GM21360 (cell line): ENCODE data around the gene IRF2.

Source experiments
- ATAC-seq: cut with Tn5 transposase; IDR thresholded peaks from one replicate; pipeline ENCODE4 v1.9.1; 2021; ENCODE audit warnings: mild to moderate bottlenecking, moderate library complexity; ENCODE audit not compliant: unreplicated experiment

IRF2 gene

GRCh38 chr4:184475096-184475461, 729 bp upstream of the IRF2 start:
- peak; percentile 8 for ATAC-seq

- peak; percentile 0 for ATAC-seq
These were observed 669 bp downstream of the IRF2 start for GRCh38 chr4:184473499-184474262.

GRCh38 chr4:184472614-184473498, 1.5 kb downstream of the IRF2 start:
- peak; percentile 24 for ATAC-seq

GRCh38 chr4:184471881-184472613, 2.3 kb downstream of the IRF2 start:
- no peak for ATAC-seq

- no peak for ATAC-seq
These were observed 3.6 kb downstream of the IRF2 start for GRCh38 chr4:184470785-184471110.

GRCh38 chr4:184466634-184467033, 7.7 kb downstream of the IRF2 start:
- no peak for ATAC-seq

- no peak for ATAC-seq
These were observed 9.4 kb downstream of the IRF2 start for GRCh38 chr4:184464759-184465454.

GRCh38 chr4:184463856-184464255, 10.5 kb downstream of the IRF2 start:
- no peak for ATAC-seq

- no peak for ATAC-seq
These were observed 11.2 kb downstream of the IRF2 start for GRCh38 chr4:184463158-184463557.

- ATAC-seq, result no peak
These were observed 11.6 kb downstream of the IRF2 start for GRCh38 chr4:184462724-184463123.

- no peak for ATAC-seq
These were observed 12.5 kb downstream of the IRF2 start for GRCh38 chr4:184461711-184462441.

- no peak for ATAC-seq
These were observed 13.7 kb downstream of the IRF2 start for GRCh38 chr4:184460499-184461285.

- no peak for ATAC-seq
These were observed 14.9 kb downstream of the IRF2 start for GRCh38 chr4:184459413-184459812.

- ATAC-seq, result no peak
These were observed 16.7 kb downstream of the IRF2 start for GRCh38 chr4:184457535-184458249.

GRCh38 chr4:184456337-184456736, 18.0 kb downstream of the IRF2 start:
- no peak for ATAC-seq

- ATAC-seq, result no peak
These were observed 19.1 kb downstream of the IRF2 start for GRCh38 chr4:184455299-184455698.

- ATAC-seq, result peak; percentile 48
These were observed 20.8 kb downstream of the IRF2 start for GRCh38 chr4:184453365-184454160.

GRCh38 chr4:184452740-184453139, 21.6 kb downstream of the IRF2 start:
- ATAC-seq, result no peak
